Stimulated activated CD4-positive, alpha-beta T cell treated with anti-CD3 and anti-CD28 coated beads, Interleukin-15, amount 100 ng/mL, for 1 hour (primary cell): ENCODE results near the gene DUOX1.

Experiments
- DNase-seq, 2 donors: peaks; one replicate each; pipeline ENCODE4 v3.0.0-alpha.2; 2020; ENCODE audit warnings: low read depth in 1 of 2, low spot score in 1 of 2

DUOX1 gene

GRCh38 chr15:45105586-45105985 lies 24.2 kb upstream of the DUOX1 start:
- DNase-seq, result no peak

- DNase-seq, result no peak
These were observed 23.6 kb upstream of the DUOX1 start for GRCh38 chr15:45106002-45106790.

- DNase-seq, result no peak
These were observed 21.7 kb upstream of the DUOX1 start for GRCh38 chr15:45107941-45108630.

GRCh38 chr15:45110256-45110820 lies 19.5 kb upstream of the DUOX1 start:
- DNase-seq, result no peak

GRCh38 chr15:45111390-45112142 lies 18.2 kb upstream of the DUOX1 start:
- no peak for DNase-seq

- no peak for DNase-seq
These were observed 17.6 kb upstream of the DUOX1 start for GRCh38 chr15:45112143-45112590.

GRCh38 chr15:45112591-45113379 lies 17.0 kb upstream of the DUOX1 start:
- DNase-seq, result no peak

- DNase-seq, result no peak
These were observed 16.3 kb upstream of the DUOX1 start for GRCh38 chr15:45113380-45113990.

GRCh38 chr15:45114076-45114750 lies 15.6 kb upstream of the DUOX1 start, which contains the start of the genes DUOX2 and DUOXA2:
Gene DUOX2 (minus strand): TSS chr15:45114172. CDS start chr15:45113411, 761 bp downstream.
Gene DUOXA2 (plus strand): TSS chr15:45114326. CDS start chr15:45114606, 280 bp downstream.
- DNase-seq, result no peak

- no peak for DNase-seq
These were observed 15.1 kb upstream of the DUOX1 start for GRCh38 chr15:45114751-45115085.

GRCh38 chr15:45115312-45115820 lies 14.4 kb upstream of the DUOX1 start:
- no peak for DNase-seq

GRCh38 chr15:45116006-45116481 lies 13.8 kb upstream of the DUOX1 start:
- no peak for DNase-seq

- DNase-seq, result no peak
These were observed 13.1 kb upstream of the DUOX1 start for GRCh38 chr15:45116482-45117307.

- no peak for DNase-seq
These were observed 12.3 kb upstream of the DUOX1 start for GRCh38 chr15:45117308-45118130.

GRCh38 chr15:45118131-45118588 lies 11.6 kb upstream of the DUOX1 start:
- DNase-seq, result peak; percentile 62 to 70

GRCh38 chr15:45118996-45119395 lies 10.8 kb upstream of the DUOX1 start:
- DNase-seq, result no peak
